GM21528 (cell line): ENCODE results near the gene ZSWIM6.

Source experiments
- ATAC-seq: cut with Tn5 transposase; IDR thresholded peaks from one replicate; pipeline ENCODE4 v1.9.1; 2021; ENCODE audit warnings: mild to moderate bottlenecking, moderate library complexity; ENCODE audit not compliant: unreplicated experiment, low FRiP score

The ZSWIM6 gene

DNA sequence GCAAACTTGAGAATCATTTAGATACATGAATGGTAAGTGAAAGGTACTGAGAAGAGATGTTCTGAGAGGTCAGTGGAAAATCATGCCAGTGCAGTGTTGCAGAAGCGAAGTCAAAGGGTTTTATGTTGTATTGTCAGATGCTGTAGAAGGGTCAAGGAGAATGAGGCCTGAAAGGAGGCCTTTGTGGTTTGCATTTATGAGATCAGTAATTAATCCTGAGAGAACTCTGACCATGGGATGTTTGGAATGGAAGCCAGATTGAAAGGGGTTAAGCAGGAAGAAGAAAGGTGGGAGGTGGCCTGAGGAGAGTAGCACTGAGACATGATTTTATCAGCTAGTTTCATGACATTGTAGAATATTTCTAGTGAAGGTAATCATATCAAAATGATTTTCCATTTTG, 97.8 kb downstream of the ZSWIM6 start:
- ATAC-seq, result no peak

DNA sequence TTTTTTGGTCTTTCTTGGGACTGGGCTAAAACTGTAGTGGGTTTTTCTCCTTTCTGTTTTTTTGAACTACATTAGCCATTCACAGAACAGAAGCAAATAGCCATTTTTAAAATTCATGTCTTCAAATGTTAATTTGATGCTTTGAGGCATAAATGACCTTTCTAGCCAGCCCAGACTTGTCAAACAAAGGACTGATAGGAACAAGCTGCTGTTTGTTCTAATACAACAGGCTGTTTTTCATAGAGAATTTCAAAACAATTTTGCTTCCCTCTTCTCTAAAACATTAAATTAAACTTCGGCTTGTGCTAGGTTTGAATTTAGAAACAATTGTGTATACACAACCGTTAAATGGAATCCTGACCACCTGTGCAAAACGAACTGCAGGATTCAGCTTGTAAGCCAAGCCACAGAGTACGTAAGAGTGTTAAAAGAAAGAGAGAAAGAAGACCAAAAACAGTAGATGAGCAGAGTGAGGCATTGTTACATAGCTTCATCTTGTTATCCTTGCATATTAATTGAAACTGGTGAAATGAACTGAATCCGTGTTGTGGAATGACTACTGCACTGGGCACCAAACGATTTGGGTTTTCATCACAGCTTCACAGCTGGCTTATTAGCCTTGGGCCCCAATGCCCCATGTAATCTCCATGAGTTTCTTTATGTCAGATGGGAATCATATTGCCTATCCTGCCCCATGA, 100.0 kb downstream of the ZSWIM6 start:
- no peak for ATAC-seq

DNA sequence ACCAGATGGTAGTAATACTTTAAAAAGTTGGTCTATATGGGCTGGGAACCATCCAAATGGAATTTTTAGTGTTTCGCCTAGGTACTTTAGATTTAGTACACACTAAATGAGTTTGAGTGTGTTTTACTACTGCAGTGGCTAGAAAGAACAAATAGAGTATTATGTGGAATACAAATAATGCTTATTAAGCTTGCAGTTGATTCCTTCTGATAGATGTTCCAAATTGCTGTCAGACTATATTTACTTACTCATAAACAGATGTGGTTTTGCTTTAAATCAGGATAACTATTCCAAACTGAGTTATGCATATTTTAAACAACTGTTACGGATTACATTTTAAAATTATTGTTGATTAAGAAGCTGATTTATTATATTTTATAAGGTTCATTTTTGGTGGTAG, 103.3 kb downstream of the ZSWIM6 start:
- no peak for ATAC-seq

DNA sequence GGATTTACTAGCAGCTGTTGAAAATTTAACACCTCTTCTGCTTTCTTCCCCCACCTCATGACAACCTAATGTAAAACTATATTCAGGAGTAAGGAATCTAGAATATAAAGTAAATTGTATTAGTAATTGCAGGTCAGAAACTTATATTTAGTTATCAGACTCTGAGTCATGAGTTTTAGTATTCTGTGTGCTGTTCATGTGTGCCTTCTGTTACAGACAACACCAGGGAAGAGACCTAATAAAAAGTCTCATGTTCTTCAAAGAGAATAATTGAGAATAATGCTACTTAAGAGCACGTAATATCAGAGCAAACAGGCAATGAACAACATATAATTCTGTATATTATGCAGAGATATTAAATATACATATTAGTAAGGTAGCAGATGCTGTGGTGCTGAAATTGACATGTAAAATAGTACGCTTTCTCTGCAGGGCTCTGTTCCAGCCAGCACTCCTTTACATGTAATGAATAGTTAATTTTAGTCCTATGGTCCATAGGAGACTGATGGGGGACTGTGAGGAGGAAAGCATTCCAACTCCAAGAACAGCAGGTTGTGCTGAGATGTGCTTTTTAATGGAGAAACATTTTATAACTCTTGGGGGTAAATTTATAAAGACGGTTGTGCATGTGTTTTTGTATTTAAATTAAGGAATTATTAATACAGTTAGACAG, 106.4 kb downstream of the ZSWIM6 start:
- ATAC-seq, result no peak

DNA sequence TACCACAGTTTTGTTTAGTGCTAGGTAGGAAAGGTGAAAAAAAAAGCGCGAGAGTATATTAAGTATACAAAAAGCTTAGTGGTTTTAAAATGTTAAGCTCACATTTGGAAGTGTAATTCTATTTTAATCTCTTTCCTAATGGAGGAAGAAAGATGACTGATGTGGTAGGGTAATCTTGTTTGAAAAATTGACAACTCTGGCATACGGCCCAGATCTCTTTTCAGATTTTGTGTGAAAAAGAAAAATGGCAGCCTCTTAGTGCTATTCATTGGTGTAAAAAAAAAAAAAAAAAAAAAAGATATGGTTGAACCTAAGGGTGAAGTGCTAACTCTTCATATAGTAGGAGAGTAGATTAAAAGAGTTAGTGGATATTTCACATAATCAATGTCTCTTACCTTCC, 108.0 kb downstream of the ZSWIM6 start:
- no peak for ATAC-seq

DNA sequence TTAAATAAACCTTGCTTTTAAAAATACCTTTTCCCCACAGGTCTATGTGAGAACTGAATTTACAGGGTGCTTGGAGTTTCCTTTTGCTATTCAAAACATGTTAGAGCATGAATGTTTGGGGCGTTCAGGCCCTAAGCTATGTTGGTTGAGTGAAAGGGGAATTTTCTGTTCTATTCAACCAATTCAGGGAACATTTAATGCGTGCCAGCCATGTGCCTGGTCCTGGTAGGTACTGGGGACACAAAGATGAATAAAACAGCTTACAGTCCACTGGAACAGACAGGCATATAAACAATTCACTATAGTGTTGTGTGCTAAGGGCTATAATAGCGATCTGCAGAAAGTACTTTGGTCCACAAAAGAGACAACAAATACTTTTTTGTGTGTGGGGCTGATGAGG, 108.5 kb downstream of the ZSWIM6 start:
- no peak for ATAC-seq

DNA sequence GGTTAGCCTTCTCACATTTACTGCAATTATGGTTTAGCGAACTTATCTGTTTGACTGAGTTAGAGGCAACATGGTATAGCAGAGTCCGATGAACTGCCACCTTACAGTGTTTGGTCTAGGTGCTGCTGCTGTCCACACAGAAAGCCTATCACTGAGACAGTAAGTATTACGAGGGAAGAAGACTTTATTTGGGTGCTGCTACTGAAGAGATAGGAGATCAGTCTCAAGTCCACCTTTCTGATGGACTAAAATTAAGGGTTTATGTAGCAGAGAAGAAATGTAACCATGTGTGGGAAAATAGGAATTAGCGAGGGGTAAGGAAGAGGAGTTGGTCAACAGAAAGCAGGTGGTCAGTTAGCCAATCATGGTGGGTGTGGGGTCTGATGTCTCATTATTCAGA, 109.7 kb downstream of the ZSWIM6 start:
- no peak for ATAC-seq

DNA sequence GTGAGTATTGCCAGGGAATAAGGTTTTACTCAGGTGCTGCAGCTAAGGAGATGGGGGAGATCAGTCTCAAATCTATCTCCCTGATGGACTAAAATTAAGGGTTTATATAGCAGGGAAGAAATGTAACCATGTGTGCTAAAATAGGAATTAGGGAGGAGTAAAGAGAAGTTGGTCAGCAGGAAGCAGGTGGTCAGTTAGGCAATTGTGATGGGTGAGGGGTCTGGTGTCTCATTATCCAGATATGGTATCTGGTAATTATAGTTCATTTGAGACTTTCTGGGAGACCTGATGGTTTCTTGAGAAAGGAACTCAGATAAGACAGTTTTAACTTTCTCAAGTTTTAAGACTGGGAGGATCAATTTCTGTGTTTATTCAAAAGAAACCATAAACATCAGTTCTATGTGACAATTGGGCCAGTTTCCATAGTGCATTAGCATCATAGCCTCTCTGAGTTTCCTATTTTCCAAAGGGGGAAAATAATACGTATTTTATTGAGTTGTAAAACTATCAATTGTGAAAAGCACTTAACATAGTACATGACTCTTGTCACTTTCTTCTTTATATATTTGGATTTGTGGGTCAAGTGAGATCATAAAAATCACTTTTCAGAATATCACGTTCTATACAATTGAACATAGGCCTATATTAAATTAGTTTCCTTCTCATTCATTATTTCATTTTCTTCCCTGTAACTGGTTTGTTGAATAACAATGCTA, 115.9 kb downstream of the ZSWIM6 start:
- ATAC-seq, result no peak

DNA sequence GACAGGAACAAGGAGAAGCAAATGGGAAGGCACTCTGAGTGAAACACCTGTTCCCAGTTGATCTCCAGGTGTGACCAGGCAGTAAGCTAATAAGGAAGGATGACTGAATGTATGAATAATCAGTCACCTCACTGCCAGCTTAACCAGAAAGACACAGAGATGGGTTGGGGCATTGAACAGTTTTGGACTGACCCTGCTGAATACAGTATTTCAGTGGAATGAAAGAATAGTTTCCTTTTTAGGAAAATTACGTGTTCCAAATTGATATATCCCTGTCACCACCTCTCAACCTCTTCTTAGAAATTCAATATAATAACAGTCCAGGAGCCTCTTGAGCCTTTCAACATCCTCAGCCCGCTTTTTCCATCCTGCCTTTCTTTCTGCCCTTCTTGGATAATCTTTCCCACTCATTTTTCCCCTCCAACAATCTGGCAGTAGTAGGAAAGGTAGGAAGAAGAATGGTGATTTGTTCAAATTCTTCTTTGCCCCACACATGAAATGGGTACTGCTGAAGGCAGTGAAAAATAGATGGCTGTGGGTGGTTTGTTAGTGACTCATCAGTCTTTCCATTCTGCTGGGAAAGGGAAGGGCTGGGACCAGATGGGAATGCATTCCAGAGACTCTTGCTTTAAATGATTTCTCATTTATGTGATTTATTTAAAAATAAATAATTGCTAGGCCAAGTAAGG, 117.9 kb downstream of the ZSWIM6 start:
- no peak for ATAC-seq

DNA sequence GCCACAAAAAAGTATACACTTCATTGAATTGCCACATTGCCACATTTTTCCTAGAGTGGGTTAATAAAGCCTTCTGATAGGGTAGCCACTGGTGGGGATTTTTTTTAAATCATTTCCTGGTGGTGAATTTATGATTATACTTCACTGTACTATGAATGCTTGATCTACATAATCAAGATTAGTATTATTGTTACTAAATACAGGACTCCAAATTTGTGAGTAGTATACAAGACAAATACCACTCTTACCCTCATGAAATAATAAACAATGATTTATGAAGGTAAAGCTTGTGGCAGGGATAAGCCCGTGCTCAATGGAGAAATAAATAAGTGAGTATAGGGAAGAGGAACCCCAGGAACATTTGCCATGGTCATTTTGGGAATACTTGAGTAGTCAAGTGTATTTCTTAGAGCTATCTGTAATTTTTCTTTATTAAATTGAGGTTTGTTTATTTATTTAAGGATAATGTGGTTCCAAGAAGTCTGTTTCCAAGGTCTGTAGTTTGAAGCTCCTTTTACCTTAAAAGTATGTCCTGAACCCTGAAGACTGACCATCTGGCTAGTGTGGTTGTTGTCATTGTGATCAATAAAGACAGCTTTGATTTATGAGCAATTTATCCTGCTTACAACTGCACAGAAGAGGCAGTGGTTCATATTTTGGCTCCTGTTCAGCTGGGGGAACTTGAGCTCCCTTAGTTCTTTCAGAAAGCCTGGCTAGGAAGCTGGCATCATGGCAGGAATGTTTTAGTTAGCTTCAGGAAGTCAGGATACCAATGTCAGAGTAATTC, 118.6 kb downstream of the ZSWIM6 start:
- ATAC-seq, result no peak

DNA sequence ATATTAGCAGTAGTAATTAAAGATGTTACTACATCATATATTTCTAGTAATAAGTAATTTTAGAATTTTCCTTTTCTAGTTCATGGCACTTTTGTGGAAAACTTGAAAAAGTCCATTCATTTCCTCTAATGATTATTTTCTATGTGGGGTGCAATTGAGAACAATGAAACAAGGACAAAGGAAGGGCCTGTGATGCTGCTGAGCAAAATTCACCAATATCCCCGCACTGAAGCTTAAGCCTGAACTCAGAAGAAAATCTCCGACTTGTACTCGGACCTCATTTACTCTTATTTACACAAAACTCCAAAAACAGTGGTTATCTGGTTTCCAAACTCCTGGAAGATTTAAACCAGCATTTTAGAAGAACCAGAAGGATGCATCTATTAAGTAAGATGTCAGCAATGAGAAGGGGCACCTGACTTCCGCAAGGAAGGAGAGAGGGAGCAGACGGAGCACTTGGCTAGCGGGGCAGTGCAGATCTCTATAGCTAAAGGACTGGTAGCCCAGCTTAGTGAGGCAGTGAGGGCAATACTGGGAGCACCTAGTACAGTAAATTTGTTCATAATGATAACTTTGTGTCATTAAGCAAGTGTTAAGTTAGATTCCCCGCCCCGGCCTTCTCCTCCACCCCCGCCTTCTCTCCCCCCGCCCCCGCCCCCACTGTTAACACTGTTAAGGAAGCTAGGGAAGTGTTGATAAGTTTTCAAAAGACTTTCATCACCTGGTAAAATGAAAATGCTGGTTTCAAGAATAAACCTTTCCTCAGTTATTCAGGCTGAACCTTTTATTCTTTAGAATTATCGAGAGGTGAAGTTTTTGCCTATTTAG, 123.3 kb downstream of the ZSWIM6 start:
- ATAC-seq, result no peak

DNA sequence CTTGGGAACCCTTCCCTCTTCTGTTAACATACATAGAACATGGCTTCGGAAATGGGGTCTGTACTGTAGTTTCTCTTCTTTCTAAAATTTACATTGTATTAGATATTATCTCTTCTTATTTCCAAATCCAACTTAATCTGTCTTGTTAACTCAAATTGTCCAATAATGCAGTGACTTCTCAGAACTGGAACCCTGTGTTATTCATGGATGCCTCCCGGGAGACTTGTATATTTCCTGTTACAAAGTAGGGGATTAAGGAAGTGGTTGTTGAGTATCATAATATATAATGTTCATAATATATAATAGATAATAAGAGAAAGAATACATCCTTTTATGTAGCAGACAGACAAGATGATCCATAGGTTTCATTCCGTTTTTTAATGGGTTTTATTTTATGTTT, 128.4 kb downstream of the ZSWIM6 start:
- ATAC-seq, result no peak

DNA sequence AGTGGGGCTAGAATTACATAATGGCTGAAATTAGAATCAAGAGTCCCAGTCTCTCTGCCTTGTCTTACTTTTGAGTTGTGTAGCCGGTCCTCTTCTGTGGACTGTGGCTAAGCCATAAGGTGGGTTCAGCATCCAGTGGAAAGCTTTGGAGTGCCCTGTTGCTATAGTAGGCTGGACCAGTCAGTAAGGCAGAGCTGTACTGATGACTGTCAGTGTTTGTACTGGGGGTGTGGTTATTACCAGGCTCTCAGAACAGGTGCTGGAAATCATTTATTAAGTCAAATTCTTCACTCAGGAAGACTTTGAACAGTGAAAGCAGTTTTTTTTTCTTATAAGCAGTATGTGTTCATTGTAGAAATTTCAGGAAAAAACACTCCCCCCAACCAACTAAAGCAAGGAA, 129.4 kb downstream of the ZSWIM6 start:
- ATAC-seq, result no peak

DNA sequence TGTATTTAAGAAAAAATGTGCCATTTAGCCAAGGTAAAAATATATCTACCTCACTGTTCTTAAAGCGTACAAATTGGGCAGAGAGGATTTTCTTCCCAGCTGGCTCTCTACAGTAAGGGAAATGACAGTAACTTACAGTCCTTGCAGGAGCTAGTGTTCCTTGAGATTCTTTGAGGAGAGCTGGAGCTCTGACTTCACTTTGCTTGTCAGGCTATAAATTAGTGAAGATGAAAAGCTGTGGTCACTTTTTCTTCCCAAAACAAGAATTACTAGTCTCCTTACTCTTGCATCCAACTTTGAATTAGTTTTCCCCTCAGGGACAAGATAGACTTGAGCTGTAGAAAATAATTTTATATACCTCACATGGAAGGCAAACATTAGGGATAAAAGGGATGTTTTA, 129.9 kb downstream of the ZSWIM6 start:
- no peak for ATAC-seq

DNA sequence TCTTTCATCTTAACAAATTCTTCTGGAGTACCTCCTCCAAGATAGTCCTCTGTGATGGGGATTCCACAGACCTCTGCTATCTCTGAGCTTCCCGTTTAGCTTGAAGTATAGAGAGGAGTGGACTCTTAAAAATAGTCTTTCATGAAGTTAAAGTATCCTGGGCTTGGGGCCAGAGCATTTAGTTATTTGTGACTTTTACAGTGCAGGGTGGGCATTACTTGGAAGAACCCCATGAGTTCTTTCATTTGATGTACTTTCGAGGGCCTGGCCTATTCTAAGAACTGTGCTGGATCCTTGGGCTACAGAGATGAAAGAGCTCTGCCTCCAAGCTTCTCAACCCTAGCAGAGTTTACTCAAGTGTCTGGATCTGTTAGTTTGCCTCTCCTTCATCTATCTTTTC, 131.5 kb downstream of the ZSWIM6 start:
- ATAC-seq, result no peak

DNA sequence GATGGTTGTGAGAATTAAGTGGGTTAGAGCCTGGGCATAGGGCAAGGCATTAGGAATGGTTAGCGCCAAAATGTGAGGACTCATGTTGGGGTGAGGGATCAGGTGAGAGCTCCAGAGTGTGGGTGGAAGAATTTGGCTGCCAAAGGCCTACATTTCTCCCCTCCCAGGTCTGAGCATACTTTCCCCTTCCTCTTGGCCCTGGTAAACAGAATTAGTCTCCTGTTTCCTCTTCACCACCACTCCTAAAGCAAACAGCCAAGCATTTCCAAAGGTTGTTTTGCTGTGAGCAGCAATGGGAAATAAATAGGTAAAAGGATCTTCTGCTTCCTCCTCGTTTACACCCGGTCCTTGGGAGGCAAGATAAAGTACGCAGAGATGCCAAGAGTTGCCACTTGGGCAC, 132.5 kb downstream of the ZSWIM6 start:
- no peak for ATAC-seq

DNA sequence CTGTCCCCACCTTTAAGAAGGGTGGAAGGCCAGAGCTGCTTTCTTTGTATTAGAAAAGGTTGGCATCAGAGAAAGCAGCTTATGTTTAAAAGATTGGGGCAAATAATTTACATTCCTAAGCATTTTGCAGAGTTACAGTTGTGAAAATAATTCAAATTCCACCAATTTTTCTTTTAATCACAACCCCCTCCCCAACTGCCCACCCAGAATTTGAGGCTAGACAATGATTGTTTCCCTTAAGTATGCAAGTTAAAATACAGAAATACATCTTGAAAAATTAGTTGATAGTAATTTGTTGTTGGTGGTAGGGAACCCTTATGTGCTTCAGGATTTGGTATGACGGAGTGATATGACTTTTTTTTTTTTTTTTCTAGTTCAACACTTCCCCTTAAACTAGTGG, 133.0 kb downstream of the ZSWIM6 start:
- ATAC-seq, result no peak

DNA sequence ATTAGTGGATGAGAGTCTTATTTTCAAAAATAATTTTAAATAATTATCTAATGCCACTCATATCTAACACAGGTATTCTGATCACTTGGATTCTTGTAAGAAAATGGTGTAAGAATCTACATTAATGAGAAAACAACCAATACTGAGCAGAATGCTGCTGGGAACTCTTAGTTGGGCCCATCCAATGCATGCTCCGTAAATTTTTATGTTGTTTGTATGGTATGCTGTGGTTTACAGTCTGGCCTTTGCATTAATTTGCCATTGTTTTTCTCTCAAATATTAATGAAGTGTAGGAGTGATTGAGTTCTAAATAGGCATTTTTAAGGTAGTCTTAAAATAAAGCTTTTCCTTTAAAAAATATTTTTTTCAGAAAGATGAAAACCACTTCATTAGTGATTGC, 133.4 kb downstream of the ZSWIM6 start:
- ATAC-seq, result no peak

DNA sequence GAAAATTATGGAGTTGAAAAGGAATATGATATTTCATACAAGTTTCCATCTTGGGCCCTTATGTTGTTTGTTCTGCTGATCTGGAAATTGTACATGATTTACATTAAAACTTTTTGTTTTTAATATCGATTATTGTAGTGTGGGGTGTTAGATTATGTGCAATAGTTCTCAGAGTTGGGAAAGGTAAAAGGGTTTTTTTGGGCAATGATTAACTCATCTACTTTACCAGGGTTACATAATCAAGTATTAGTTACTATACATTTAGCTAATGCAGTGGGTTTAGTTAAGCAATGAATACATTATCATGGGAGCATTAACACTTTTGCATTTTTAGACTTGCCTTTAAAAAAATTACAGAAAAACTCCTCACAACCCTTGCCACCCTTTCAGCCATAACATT, 134.0 kb downstream of the ZSWIM6 start:
- no peak for ATAC-seq
